ENCODE results near the gene KRTAP12-1. TPM values are rescaled to one million over a fixed set of nuclear protein-coding genes. Genes with fewer than 3 reads are reported as not detected.

KRTAP12-1 gene
- total RNA-seq, 1 donor from 2014 or later = not detected

GRCh38 chr21:44636209-44637017 is 45.5 kb downstream of the KRTAP12-1 start:
- Mint-ChIP-seq H3K9me3 (peaks cover 31% of the 10 kb centered on the region), H3K27ac (no peak overlapping the region), H3K4me3 (ENCODE audit: low read depth) (no peak overlapping the region), H3K27me3 (ENCODE audit: low read depth) (peaks cover 2% of the 10 kb centered on the region), H3K36me3 (ENCODE audit: low read depth) (no peaks in the 10 kb centered on the region), H3K4me1 (ENCODE audit: low read depth) (no peaks in the 10 kb centered on the region)
- intact Hi-C loops (cut with micrococcal nuclease) = no loop called here
- no peak for DNase-seq (ENCODE audit: low spot score)

- Mint-ChIP-seq H3K4me1 (ENCODE audit: low read depth) (peaks cover 6% of the 10 kb centered on the region), H3K27ac (no peak overlapping the region), H3K27me3 (ENCODE audit: low read depth) (peaks cover 2% of the 10 kb centered on the region), H3K36me3 (ENCODE audit: low read depth) (peaks cover 7% of the 10 kb centered on the region), H3K4me3 (ENCODE audit: low read depth) (no peak overlapping the region), H3K9me3 (peaks cover 33% of the 10 kb centered on the region)
- intact Hi-C loops (cut with micrococcal nuclease) = no loop called here
- no peak for DNase-seq (ENCODE audit: low spot score)
Measured at GRCh38 chr21:44632067-44632466, 49.9 kb downstream of the KRTAP12-1 start.

Other genes with a start within 250 kb of the KRTAP12-1 start
- gene LRRC3, start 226.7 kb downstream of the KRTAP12-1 start, total RNA-seq = 2.2 and 2.3 TPM in 2 replicates
- gene KRTAP10-1, start 142.0 kb downstream of the KRTAP12-1 start, total RNA-seq = not detected in 2 replicates
- not detected in 2 replicates for gene KRTAP10-2, start 130.7 kb downstream of the KRTAP12-1 start, total RNA-seq
- not detected in 2 replicates for gene KRTAP10-3, start 123.4 kb downstream of the KRTAP12-1 start, total RNA-seq
- gene KRTAP10-4, start 108.4 kb downstream of the KRTAP12-1 start, total RNA-seq = not detected in 2 replicates
- not detected in 2 replicates for gene KRTAP10-5, start 101.6 kb downstream of the KRTAP12-1 start, total RNA-seq
- not detected in 2 replicates for gene KRTAP10-6, start 89.7 kb downstream of the KRTAP12-1 start, total RNA-seq
- not detected in 2 replicates for gene KRTAP10-7, start 81.6 kb downstream of the KRTAP12-1 start, total RNA-seq
- not detected in 2 replicates for gene KRTAP10-8, start 70.1 kb downstream of the KRTAP12-1 start, total RNA-seq
- not detected in 2 replicates for gene KRTAP10-9, start 55.1 kb downstream of the KRTAP12-1 start, total RNA-seq
- gene KRTAP10-10, start 44.8 kb downstream of the KRTAP12-1 start, total RNA-seq = not detected in 2 replicates
- gene KRTAP10-11, start 35.7 kb downstream of the KRTAP12-1 start, total RNA-seq = not detected in 2 replicates
- not detected in 2 replicates for gene KRTAP12-4, start 27.5 kb downstream of the KRTAP12-1 start, total RNA-seq
- not detected in 2 replicates for gene KRTAP12-3, start 24.2 kb downstream of the KRTAP12-1 start, total RNA-seq
- not detected in 2 replicates for gene KRTAP12-2, start 15.2 kb downstream of the KRTAP12-1 start, total RNA-seq
- gene KRTAP10-12, start 15.0 kb upstream of the KRTAP12-1 start, total RNA-seq = not detected in 2 replicates
- not detected in 2 replicates for gene TSPEAR, start 29.4 kb upstream of the KRTAP12-1 start, total RNA-seq
- 118 and 119 TPM in 2 replicates for gene UBE2G2, start 119.7 kb upstream of the KRTAP12-1 start, total RNA-seq
- gene SUMO3, start 135.9 kb upstream of the KRTAP12-1 start, total RNA-seq = 86.1 and 87.0 TPM in 2 replicates
- 48.1 and 48.3 TPM in 2 replicates for gene PTTG1IP, start 191.5 kb upstream of the KRTAP12-1 start, total RNA-seq
- gene ITGB2, start 238.7 kb upstream of the KRTAP12-1 start, total RNA-seq = 210 and 212 TPM in 2 replicates